K562 (cell line): ENCODE data around the gene VDAC2. TPM values are rescaled to one million over a fixed set of nuclear protein-coding genes. Genes with fewer than 3 reads are reported as not detected.

ENCODE experiments used
- CCNT2 ChIP-seq: IDR thresholded peaks from 2 replicates; pipeline ENCODE4 v1.6.1; 2011; ENCODE audit warnings: borderline replicate concordance, low read depth, mild to moderate bottlenecking, moderate library complexity, mixed read lengths, low read length; ENCODE audit not compliant: insufficient read length; ENCODE audit errors: extremely low read depth
- CREB3L1 ChIP-seq: fragments of 450-650 bp; IDR thresholded peaks from 2 replicates; pipeline ENCODE4 v1.6.1; 2014; ENCODE audit warnings: low read depth, mild to moderate bottlenecking, moderate library complexity, borderline replicate concordance
- HBP1 ChIP-seq: fragments of 450-650 bp; formaldehyde crosslinking; IDR thresholded peaks from 2 replicates; pipeline ENCODE4 v1.4.0; 2022; ENCODE audit warnings: missing genetic modification characterization
- MAFF ChIP-seq: IDR thresholded peaks from 2 replicates; pipeline ENCODE4 v1.6.1; 2012; ENCODE audit warnings: low read length, improper control_type of control experiment
- POLR3G ChIP-seq: IDR thresholded peaks from 2 replicates; pipeline ENCODE4 v1.6.1; 2011; ENCODE audit not compliant: insufficient read length, insufficient replicate concordance; ENCODE audit errors: extremely low read depth
- SMAD4 ChIP-seq: fragments of 250-450 bp; sonication (Bioruptor Pico); conservative IDR thresholded peaks from 2 replicates; pipeline ENCODE4 v1.8.0; 2021; ENCODE audit warnings: inconsistent platforms, mild to moderate bottlenecking, moderate library complexity
- STAT5B ChIP-seq: fragments of 250-450 bp; sonication (Bioruptor Pico); IDR thresholded peaks from 2 replicates; pipeline ENCODE4 v1.8.0; 2021; ENCODE audit warnings: mild to moderate bottlenecking, inconsistent platforms
- ZBTB33 ChIP-seq: sonication (generic); formaldehyde crosslinking; IDR thresholded peaks from 2 replicates; pipeline ENCODE4 v1.8.1; 2023; ENCODE audit warnings: mild to moderate bottlenecking, missing genetic modification reagents
- ZBTB40 ChIP-seq, 2 experiments: fragments of 450-650 bp in 1 of 2; sonication (generic) in 1 of 2; formaldehyde crosslinking in 1 of 2; IDR thresholded peaks; 2 replicates each; pipeline versions ENCODE4 v1.7.1 to v1.9.0; 2016 to 2022; ENCODE audit warnings: inconsistent platforms in 1 of 2, mild to moderate bottlenecking in 1 of 2, missing genetic modification reagents in 1 of 2
- ZNF239 ChIP-seq: fragments of 250-450 bp; sonication (Bioruptor Pico); IDR thresholded peaks from 2 replicates; pipeline ENCODE4 v1.4.0; 2020; ENCODE audit warnings: mild to moderate bottlenecking
- ZZZ3 ChIP-seq: fragments of 450-650 bp; IDR thresholded peaks from 2 replicates; pipeline ENCODE4 v1.6.1; 2016; ENCODE audit warnings: antibody characterized with exemption, mild to moderate bottlenecking, moderate library complexity
- polyA plus RNA-seq, 8 experiments: library from polyadenylated mRNA; depleted of rRNA in 4 of 8; stranded (reverse) in 5 of 8; unstranded in 3 of 8; fragments of >200 nt; fragmentation: Nextera tagmentation in 2 of 8; fragmentation: Illumina TruSeq in 1 of 8; extraction: Ambion mirVana in 2 of 8; extraction: Trizol in 1 of 8; gene quantifications; 2 replicates each; pipeline versions ENCODE4 v1.2.1 to v1.2.3, GENCODE V29; 2011 to 2014; ENCODE audit warnings: inconsistent platforms in 1 of 8, missing spikeins in 1 of 8
- total RNA-seq, 7 experiments: library from RNA; depleted of rRNA in 6 of 7; stranded (reverse); fragments of >200 nt in 6 of 7; fragmentation: Illumina TruSeq in 2 of 7; extraction: Trizol in 2 of 7; gene quantifications; 2 replicates each; pipeline versions ENCODE4 v1.2.1 to v1.2.3, GENCODE V29; 2011 to 2021; ENCODE audit warnings: low replicate concordance in 1 of 7

VDAC2 gene
- total and polyA plus RNA-seq, 9 of the 15 experiments (the other 6 are each of a cell fraction or from before 2014, with no cell fraction given), result 139 to 450 (median 250) TPM

GRCh38 chr10:75238182-75239095 is 27.8 kb downstream of the VDAC2 start (continued):
- no peak for TF ChIP-seq ZBTB40 (IDR thresholded peaks at IDR 0.05)
- no peak for TF ChIP-seq ZBTB40 (CRISPR knock-in tag; IDR thresholded peaks at IDR 0.05)
- TF ChIP-seq HBP1, result no peak
- TF ChIP-seq CCNT2, result no peak
- no peak for TF ChIP-seq SMAD4 (CRISPR knock-in tag)
- no peak for TF ChIP-seq POLR3G
- no peak for TF ChIP-seq STAT5B (CRISPR knock-in tag)
- TF ChIP-seq ZZZ3, result no peak
- TF ChIP-seq MAFF, result no peak
- TF ChIP-seq ZBTB33, result peak; percentile 95
- no peak for TF ChIP-seq CREB3L1
- TF ChIP-seq ZNF239 (CRISPR knock-in tag), result no peak
